Liver (tissue), 9 donors: ENCODE results near the gene TRAPPC2L. TPM values are rescaled to one million over a fixed set of nuclear protein-coding genes. Genes with fewer than 3 reads are reported as not detected.

Experiments
- DNase-seq: peaks from one replicate; pipeline ENCODE4 v3.0.0-alpha.2; 2017; ENCODE audit warnings: low spot score
- H3K27ac ChIP-seq, 2 donors: one replicate each; pipeline ENCODE4 v1.7.0; 2013; ENCODE audit warnings: inconsistent platforms in 2 of 2, low read length in 2 of 2, control low read depth in 1 of 2, low read depth in 1 of 2, mild to moderate bottlenecking in 1 of 2
- H3K27me3 ChIP-seq, 4 donors: one replicate each; pipeline versions ENCODE4 v1.6.1 to v1.7.0; 2013; ENCODE audit warnings: low read length in 3 of 4, inconsistent platforms in 1 of 4, mild to moderate bottlenecking in 1 of 4, moderate library complexity in 1 of 4; ENCODE audit not compliant: control insufficient read depth in 4 of 4, insufficient read depth in 4 of 4
- H3K36me3 ChIP-seq, 4 donors: one replicate each; pipeline versions ENCODE4 v1.6.1 to v1.7.0; 2013; ENCODE audit warnings: low read length in 3 of 4, mild to moderate bottlenecking in 3 of 4, low read depth in 1 of 4, moderate library complexity in 1 of 4; ENCODE audit not compliant: control insufficient read depth in 4 of 4, insufficient read depth in 3 of 4
- H3K4me1 ChIP-seq, 4 donors: one replicate each; pipeline versions ENCODE4 v1.6.1 to v1.7.0; 2013; ENCODE audit warnings: low read length in 3 of 4, mild to moderate bottlenecking in 3 of 4, moderate library complexity in 1 of 4; ENCODE audit not compliant: control insufficient read depth in 4 of 4, insufficient read depth in 4 of 4
- H3K4me3 ChIP-seq, 3 donors: one replicate each; pipeline versions ENCODE4 v1.6.1 to v1.7.0; 2013; ENCODE audit warnings: low read length in 3 of 3, control low read depth in 1 of 3, low read depth in 1 of 3, mild to moderate bottlenecking in 1 of 3
- H3K9ac ChIP-seq, 2 donors: one replicate each; pipeline ENCODE4 v1.7.0; 2013; ENCODE audit warnings: low read length in 2 of 2, mild to moderate bottlenecking in 2 of 2, moderate library complexity in 2 of 2, control low read depth in 1 of 2, low read depth in 1 of 2
- H3K9me3 ChIP-seq, 4 donors: one replicate each; pipeline versions ENCODE4 v1.6.1 to v1.7.0; 2013; ENCODE audit warnings: low read length in 3 of 4; ENCODE audit not compliant: control insufficient read depth in 4 of 4
- EGR1 ChIP-seq, 2 donors: IDR thresholded peaks; 2 replicates each; pipeline ENCODE4 v1.6.1; 2016 to 2018; ENCODE audit warnings: antibody characterized with exemption in 2 of 2, low read depth in 2 of 2
- FOXA2 ChIP-seq: IDR thresholded peaks from 2 replicates; pipeline ENCODE4 v1.6.1; 2016; ENCODE audit warnings: antibody characterized with exemption
- GABPA ChIP-seq, 2 donors: IDR thresholded peaks in 1 of 2; conservative IDR thresholded peaks in 1 of 2; 2 replicates each; pipeline ENCODE4 v1.6.1; 2016; ENCODE audit warnings: antibody characterized with exemption in 2 of 2, mild to moderate bottlenecking in 1 of 2, moderate library complexity in 1 of 2
- HNF4G ChIP-seq: IDR thresholded peaks from 2 replicates; pipeline ENCODE4 v1.6.1; 2016; ENCODE audit warnings: antibody characterized with exemption
- JUND ChIP-seq, 2 donors: IDR thresholded peaks; 2 replicates each; pipeline ENCODE4 v1.6.1; 2016; ENCODE audit warnings: antibody characterized with exemption in 2 of 2
- MAX ChIP-seq: IDR thresholded peaks from 2 replicates; pipeline ENCODE4 v1.6.1; 2016; ENCODE audit warnings: antibody characterized with exemption
- TAF1 ChIP-seq: conservative IDR thresholded peaks from 2 replicates; pipeline ENCODE4 v1.6.1; 2016; ENCODE audit warnings: antibody characterized with exemption, mild to moderate bottlenecking
- WGBS: extraction: QIAGEN DNeasy Blood & Tissue Kit; methylation state at CpG from one replicate; pipeline ENCODE4 v1.1.7; 2013; 5-methylcytosine and 5-hydroxymethylcytosine counted together
- polyA plus RNA-seq, 2 donors: library from polyadenylated mRNA; stranded (reverse) in 1 of 2; unstranded in 1 of 2; fragments of 200-250 nt in 1 of 2; fragments of >200 nt in 1 of 2; fragmentation: Nextera tagmentation in 1 of 2; extraction: Ambion mirVana in 1 of 2; gene quantifications; one replicate each; pipeline versions ENCODE4 v1.2.1 to v1.2.3, GENCODE V29; 2013 to 2015
- total RNA-seq, 2 donors: library from RNA; depleted of rRNA; stranded (reverse); fragments of >200 nt; gene quantifications; one replicate each; pipeline ENCODE4 v1.2.3, GENCODE V29; 2014
- TF ChIP-seq, protein P1 (sequence below): IDR thresholded peaks from 2 replicates; pipeline ENCODE4 v1.6.1; 2016; ENCODE audit warnings: antibody characterized with exemption
- TF ChIP-seq, protein P2 (sequence below): IDR thresholded peaks from 2 replicates; pipeline ENCODE4 v1.6.1; 2016; ENCODE audit warnings: antibody characterized with exemption, mild to moderate bottlenecking
- donor health status: healthy.
- donor health status: healthy.
- donor health status: healthy.
- donor health status: healthy.
- donor health status: healthy.

Gene TRAPPC2L
- total and polyA plus RNA-seq, 4 donors: 16.3 to 59.4 (median 22.2) TPM

DNA sequence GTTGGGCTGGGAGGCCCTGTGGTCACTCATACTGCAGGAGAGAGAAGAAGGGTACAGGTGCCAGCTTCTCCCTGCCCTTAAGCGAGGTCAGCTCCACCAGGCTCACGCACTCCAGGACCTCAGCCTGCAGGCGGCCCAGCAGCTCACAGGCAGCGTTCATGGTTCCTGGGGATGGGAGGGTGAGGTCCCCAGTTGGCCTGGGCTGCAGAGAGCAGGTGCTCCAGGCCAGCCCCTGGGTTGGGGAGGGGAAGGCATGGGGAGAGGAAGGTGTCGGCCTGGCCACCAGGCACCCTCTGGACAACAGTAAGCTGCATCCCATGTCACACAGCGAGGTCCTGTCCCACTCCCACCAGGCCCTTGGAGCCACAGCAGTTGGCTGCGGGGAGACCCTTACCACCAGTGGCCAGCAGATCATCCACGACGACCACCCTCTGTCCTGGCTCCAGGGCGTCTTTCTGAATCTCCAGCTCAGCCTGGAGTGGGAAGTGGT lies 47.2 kb upstream of the TRAPPC2L start (continued):
- TF ChIP-seq MAX (no peak), HNF4G (no peak)

- Histone ChIP-seq H3K36me3 (peaks cover 0 to 8% (median 3%) of the 10 kb centered on the region in 4 donors), H3K9me3 (no peaks in the 10 kb centered on the region), H3K27me3 (no peaks in the 10 kb centered on the region), H3K4me3 (peak overlapping the region in 1 of 3 donors; percentile 83), H3K4me1 (peaks cover 3 to 24% (median 13%) of the 10 kb centered on the region in 4 donors), H3K9ac (peak overlapping the region in 1 of 2 donors; percentile 73), H3K27ac (no peak overlapping the region)
- TF ChIP-seq FOXA2: no peak
- TF ChIP-seq TAF1: no peak
- TF ChIP-seq, protein P1, sequence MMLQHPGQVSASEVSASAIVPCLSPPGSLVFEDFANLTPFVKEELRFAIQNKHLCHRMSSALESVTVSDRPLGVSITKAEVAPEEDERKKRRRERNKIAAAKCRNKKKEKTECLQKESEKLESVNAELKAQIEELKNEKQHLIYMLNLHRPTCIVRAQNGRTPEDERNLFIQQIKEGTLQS: no peak
- TF ChIP-seq JUND (IDR thresholded peaks at IDR 0.05): no peak
- no peak for TF ChIP-seq GABPA (IDR thresholded peaks at IDR 0.05 in 1 of 2, conservative IDR thresholded peaks at IDR 0.05 in 1 of 2)
- DNase-seq: peak; percentile 39
- 51% methylated on average over 12 of the region's 12 CpGs for WGBS
Measured at GRCh38 chr16:88810166-88810911, 46.6 kb upstream of the TRAPPC2L start.

DNA sequence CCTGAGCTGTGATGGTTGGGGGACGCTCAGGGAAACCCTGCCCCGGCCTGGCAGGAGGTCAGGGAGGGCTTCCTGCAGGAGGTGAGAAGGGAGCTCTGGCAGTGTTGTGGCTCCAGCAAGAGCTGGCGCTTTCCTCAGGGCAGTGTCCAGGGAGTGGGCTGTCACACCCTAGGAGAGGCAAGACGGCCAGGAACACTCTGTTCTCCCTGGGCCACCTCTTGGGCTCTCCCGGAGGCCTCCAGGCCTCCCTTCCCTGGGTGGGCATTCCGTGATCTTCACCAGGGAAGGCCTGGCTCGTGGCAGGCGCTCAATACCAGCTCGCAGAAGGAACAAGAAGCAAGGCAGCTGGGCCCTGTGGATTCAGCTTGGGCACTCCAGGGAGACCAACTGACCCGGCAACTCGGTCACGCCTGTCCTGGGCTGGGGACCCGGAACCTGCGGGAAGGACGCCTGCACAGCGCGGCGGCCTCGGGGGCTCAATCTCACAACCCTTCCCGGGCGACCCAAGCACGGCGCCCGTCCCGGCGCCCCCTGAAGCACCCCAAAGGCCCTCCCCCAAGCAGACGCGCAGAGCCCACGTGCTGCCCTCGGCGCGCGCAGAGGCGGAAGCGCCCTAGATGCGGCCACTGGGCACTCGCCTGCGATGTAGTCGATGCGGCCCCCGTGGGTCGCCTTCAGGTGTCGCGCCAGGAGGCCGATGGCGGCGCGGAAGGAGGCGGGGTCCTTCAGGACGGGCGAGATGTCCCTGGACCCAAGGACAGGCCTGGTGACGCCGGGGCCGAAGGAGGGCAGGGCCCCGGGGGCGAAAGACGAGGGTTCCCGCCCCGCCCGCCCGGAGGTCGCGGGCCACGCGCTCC lies 45.8 kb upstream of the TRAPPC2L start:
- WGBS: 3% methylated on average over 65 of the region's 65 CpGs
- no peaks in the 10 kb centered on the region for H3K27me3 ChIP-seq
- peaks cover 0 to 8% (median 3%) of the 10 kb centered on the region in 4 donors for H3K36me3 ChIP-seq
- no peak for TF ChIP-seq EGR1 (IDR thresholded peaks at IDR 0.05; ENCODE audit: low read depth in 2 of 2)
- TF ChIP-seq, protein P2, sequence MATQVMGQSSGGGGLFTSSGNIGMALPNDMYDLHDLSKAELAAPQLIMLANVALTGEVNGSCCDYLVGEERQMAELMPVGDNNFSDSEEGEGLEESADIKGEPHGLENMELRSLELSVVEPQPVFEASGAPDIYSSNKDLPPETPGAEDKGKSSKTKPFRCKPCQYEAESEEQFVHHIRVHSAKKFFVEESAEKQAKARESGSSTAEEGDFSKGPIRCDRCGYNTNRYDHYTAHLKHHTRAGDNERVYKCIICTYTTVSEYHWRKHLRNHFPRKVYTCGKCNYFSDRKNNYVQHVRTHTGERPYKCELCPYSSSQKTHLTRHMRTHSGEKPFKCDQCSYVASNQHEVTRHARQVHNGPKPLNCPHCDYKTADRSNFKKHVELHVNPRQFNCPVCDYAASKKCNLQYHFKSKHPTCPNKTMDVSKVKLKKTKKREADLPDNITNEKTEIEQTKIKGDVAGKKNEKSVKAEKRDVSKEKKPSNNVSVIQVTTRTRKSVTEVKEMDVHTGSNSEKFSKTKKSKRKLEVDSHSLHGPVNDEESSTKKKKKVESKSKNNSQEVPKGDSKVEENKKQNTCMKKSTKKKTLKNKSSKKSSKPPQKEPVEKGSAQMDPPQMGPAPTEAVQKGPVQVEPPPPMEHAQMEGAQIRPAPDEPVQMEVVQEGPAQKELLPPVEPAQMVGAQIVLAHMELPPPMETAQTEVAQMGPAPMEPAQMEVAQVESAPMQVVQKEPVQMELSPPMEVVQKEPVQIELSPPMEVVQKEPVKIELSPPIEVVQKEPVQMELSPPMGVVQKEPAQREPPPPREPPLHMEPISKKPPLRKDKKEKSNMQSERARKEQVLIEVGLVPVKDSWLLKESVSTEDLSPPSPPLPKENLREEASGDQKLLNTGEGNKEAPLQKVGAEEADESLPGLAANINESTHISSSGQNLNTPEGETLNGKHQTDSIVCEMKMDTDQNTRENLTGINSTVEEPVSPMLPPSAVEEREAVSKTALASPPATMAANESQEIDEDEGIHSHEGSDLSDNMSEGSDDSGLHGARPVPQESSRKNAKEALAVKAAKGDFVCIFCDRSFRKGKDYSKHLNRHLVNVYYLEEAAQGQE: peak; percentile 17
- DNase-seq: peak; percentile 71
- peak overlapping the region; percentile 58 to 84 (median 83) for H3K4me3 ChIP-seq
- H3K9ac ChIP-seq: peak overlapping the region in 1 of 2 donors; percentile 73
- no peaks in the 10 kb centered on the region for H3K9me3 ChIP-seq
- H3K4me1 ChIP-seq: peaks cover 3 to 24% (median 13%) of the 10 kb centered on the region in 4 donors
- H3K27ac ChIP-seq: peak overlapping the region; percentile 73 to 74
